ENCODE measurements around the gene WASF2.

The WASF2 gene

DNA sequence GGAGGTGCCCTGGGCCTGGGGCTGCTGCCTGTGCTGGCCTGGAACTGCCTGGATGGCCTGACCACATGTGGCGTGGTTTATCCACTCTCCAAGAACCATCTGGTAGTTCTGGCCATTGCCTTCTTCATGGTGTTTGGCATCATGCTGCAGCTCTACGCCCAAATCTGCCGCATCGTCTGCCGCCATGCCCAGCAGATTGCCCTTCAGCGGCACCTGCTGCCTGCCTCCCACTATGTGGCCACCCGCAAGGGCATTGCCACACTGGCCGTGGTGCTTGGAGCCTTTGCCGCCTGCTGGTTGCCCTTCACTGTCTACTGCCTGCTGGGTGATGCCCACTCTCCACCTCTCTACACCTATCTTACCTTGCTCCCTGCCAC, 95.7 kb downstream of the WASF2 start:
- Histone ChIP-seq H3K9me2 (replicated peaks; ENCODE audit: insufficient read depth, low read length) (no peaks in the 10 kb centered on the region), H3K27me3 (ENCODE audit: low read length) (no peaks in the 10 kb centered on the region), H3F3A (ENCODE audit: insufficient read depth) (no peaks in the 10 kb centered on the region), H3K9me3 (ENCODE audit: insufficient read depth, low read length) (no peaks in the 10 kb centered on the region), H3K9ac (ENCODE audit: low read length) (no peak overlapping the region), H4K20me1 (ENCODE audit: low read depth, low read length) (no peaks in the 10 kb centered on the region), H3K36me3 (ENCODE audit: low read length) (no peaks in the 10 kb centered on the region), H2AFZ (ENCODE audit: low read depth, low read length, severe bottlenecking) (no peak overlapping the region), H3K79me2 (ENCODE audit: insufficient read depth, low read length) (no peaks in the 10 kb centered on the region), H3K27ac (ENCODE audit: low read depth, low read length) (no peak overlapping the region), H3K4me2 (ENCODE audit: low read depth, low read length, poor library complexity, severe bottlenecking) (no peak overlapping the region), H3K4me3 (ENCODE audit: insufficient read depth, low read length, poor library complexity, severe bottlenecking) (no peak overlapping the region)
- TF ChIP-seq, protein P1, sequence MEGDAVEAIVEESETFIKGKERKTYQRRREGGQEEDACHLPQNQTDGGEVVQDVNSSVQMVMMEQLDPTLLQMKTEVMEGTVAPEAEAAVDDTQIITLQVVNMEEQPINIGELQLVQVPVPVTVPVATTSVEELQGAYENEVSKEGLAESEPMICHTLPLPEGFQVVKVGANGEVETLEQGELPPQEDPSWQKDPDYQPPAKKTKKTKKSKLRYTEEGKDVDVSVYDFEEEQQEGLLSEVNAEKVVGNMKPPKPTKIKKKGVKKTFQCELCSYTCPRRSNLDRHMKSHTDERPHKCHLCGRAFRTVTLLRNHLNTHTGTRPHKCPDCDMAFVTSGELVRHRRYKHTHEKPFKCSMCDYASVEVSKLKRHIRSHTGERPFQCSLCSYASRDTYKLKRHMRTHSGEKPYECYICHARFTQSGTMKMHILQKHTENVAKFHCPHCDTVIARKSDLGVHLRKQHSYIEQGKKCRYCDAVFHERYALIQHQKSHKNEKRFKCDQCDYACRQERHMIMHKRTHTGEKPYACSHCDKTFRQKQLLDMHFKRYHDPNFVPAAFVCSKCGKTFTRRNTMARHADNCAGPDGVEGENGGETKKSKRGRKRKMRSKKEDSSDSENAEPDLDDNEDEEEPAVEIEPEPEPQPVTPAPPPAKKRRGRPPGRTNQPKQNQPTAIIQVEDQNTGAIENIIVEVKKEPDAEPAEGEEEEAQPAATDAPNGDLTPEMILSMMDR (IDR thresholded peaks at IDR 0.05; ENCODE audit: insufficient read depth, low read length, poor library complexity, severe bottlenecking): no peak
- TF ChIP-seq EZH2phosphoT487 (conservative IDR thresholded peaks at IDR 0.05; ENCODE audit: low read length): no peak

DNA sequence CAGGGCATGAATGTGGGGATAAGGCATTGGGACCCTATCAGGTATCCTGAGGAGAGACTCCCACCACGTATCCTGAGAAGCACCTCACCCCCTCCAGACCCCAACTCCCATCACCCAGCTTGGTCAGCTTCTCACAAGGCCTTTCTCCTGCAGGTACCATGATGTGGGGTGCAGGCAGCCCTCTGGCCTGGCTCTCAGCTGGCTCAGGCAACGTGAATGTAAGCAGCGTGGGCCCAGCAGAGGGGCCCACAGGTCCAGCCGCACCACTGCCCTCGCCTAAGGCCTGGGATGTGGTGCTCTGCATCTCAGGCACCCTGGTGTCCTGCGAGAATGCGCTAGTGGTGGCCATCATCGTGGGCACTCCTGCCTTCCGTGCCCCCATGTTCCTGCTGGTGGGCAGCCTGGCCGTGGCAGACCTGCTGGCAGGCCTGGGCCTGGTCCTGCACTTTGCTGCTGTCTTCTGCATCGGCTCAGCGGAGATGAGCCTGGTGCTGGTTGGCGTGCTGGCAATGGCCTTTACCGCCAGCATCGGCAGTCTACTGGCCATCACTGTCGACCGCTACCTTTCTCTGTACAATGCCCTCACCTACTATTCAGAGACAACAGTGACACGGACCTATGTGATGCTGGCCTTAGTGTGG, 96.2 kb downstream of the WASF2 start:
- Histone ChIP-seq H4K20me1 (ENCODE audit: low read depth, low read length) (no peaks in the 10 kb centered on the region), H3K36me3 (ENCODE audit: low read length) (no peaks in the 10 kb centered on the region), H3K9me3 (ENCODE audit: insufficient read depth, low read length) (no peaks in the 10 kb centered on the region), H3K27ac (ENCODE audit: low read depth, low read length) (no peak overlapping the region), H3K27me3 (ENCODE audit: low read length) (no peaks in the 10 kb centered on the region), H3K4me2 (ENCODE audit: low read depth, low read length, poor library complexity, severe bottlenecking) (no peak overlapping the region), H3K79me2 (ENCODE audit: insufficient read depth, low read length) (no peaks in the 10 kb centered on the region), H3K4me3 (ENCODE audit: insufficient read depth, low read length, poor library complexity, severe bottlenecking) (no peak overlapping the region), H3F3A (ENCODE audit: insufficient read depth) (no peaks in the 10 kb centered on the region), H3K9me2 (replicated peaks; ENCODE audit: insufficient read depth, low read length) (no peaks in the 10 kb centered on the region), H2AFZ (ENCODE audit: low read depth, low read length, severe bottlenecking) (no peak overlapping the region), H3K9ac (ENCODE audit: low read length) (no peak overlapping the region)
- TF ChIP-seq, protein P1 (IDR thresholded peaks at IDR 0.05; ENCODE audit: insufficient read depth, low read length, poor library complexity, severe bottlenecking): no peak
- no peak for TF ChIP-seq EZH2phosphoT487 (conservative IDR thresholded peaks at IDR 0.05; ENCODE audit: low read length)

DNA sequence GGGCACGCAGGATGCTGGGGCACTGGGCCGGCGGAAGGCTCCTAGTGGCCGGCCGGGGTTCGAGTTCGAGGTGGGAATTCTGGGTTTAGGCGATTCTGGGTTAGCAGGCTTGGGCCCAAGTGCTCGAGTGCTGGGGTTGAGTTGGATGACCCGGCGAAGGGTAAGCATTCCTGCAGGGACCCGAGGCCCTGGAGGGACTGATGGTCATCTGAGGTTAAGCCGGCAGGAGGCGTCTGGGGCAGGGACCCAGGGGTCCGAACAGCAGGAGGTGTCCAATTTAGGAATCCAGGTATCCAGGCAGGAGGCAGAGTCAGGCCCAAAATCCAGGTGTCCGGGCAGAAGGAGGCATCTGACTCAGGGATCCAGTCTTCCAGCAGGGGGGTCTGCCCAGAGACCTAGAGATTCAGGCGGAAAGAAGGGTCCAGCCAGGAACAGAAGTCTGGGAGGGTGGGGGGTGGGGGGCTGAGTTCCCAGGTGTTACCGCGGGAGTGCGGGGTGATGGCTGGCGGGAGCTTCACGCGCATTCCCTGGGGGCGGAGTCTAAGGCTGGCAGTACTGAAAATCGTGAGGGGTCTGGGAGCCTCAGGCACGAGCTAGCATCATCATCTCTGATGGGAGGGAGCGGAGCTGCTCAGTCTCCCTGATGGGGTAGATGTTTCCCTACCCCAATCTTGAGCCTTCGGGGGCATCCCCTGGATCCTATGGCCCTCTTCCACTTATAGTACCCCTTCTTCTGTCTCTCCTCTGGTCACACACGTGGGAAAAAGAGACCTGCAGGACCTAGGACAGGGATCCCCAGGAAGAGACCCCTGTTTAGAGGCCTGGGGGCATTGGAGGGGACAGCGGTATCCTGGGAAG, 97.0 kb downstream of the WASF2 start:
- Histone ChIP-seq H3K9me2 (replicated peaks; ENCODE audit: insufficient read depth, low read length) (no peaks in the 10 kb centered on the region), H3K9ac (ENCODE audit: low read length) (peak overlapping the region; percentile 73), H3K9me3 (ENCODE audit: insufficient read depth, low read length) (no peaks in the 10 kb centered on the region), H3F3A (ENCODE audit: insufficient read depth) (no peaks in the 10 kb centered on the region), H3K4me2 (ENCODE audit: low read depth, low read length, poor library complexity, severe bottlenecking) (peak overlapping the region; percentile 85), H3K36me3 (ENCODE audit: low read length) (no peaks in the 10 kb centered on the region), H3K27me3 (ENCODE audit: low read length) (no peaks in the 10 kb centered on the region), H3K27ac (ENCODE audit: low read depth, low read length) (no peak overlapping the region), H3K79me2 (ENCODE audit: insufficient read depth, low read length) (no peaks in the 10 kb centered on the region), H3K4me3 (ENCODE audit: insufficient read depth, low read length, poor library complexity, severe bottlenecking) (peak overlapping the region; percentile 64), H2AFZ (ENCODE audit: low read depth, low read length, severe bottlenecking) (peak overlapping the region; percentile 97), H4K20me1 (ENCODE audit: low read depth, low read length) (no peaks in the 10 kb centered on the region)
- TF ChIP-seq, protein P1 (IDR thresholded peaks at IDR 0.05; ENCODE audit: insufficient read depth, low read length, poor library complexity, severe bottlenecking): peak; percentile 20
- no peak for TF ChIP-seq EZH2phosphoT487 (conservative IDR thresholded peaks at IDR 0.05; ENCODE audit: low read length)

Data from SU-DHL-6 (cell line).